IMR-90 (cell line): ENCODE measurements around the gene CEBPB. TPM values are rescaled to one million over a fixed set of nuclear protein-coding genes. Genes with fewer than 3 reads are reported as not detected.

Experiments used
- ATAC-seq: fragments of 200-7000 bp; cut with Tn5 transposase; 2 replicates; pipeline ENCODE4 v1.9.1; 2020; ENCODE audit warnings: low read depth, mild to moderate bottlenecking, moderate library complexity
- BruUV-seq: library from RNA; stranded (reverse); fragments of 400-500 nt; replicated peaks from 2 replicates; lab custom pipeline; 2021; lab: Mats Ljungman, UMichigan
- CTCF ChIA-PET: fragments of 300-600 bp; formaldehyde crosslinking; extraction: SDS; loops from one replicate; lab custom pipeline; 2021; ENCODE audit warnings: antibody characterized with exemption; lab: Yijun Ruan, JAX
- POLR2A ChIA-PET: fragments of 300-600 bp; sonication (Branson Sonifier 250); formaldehyde crosslinking; loops from one replicate; lab custom pipeline; 2022; ENCODE audit warnings: antibody characterized with exemption; ENCODE audit not compliant: unreplicated experiment; lab: Charles Lee
- DNase-seq: peaks from one replicate; pipeline ENCODE4 v3.0.0; 2013
- H2AFZ ChIP-seq: replicated peaks from 2 replicates; pipeline ENCODE3; 2013; ENCODE audit warnings: low read length, mild to moderate bottlenecking; ENCODE audit not compliant: poor library complexity
- H2AK5ac ChIP-seq: 2 replicates; pipeline ENCODE4 v1.6.1; 2013; ENCODE audit warnings: low read depth, low read length, inconsistent platforms
- H2AK9ac ChIP-seq: replicated peaks from 2 replicates; pipeline ENCODE3; 2013; ENCODE audit warnings: mild to moderate bottlenecking, low read depth, low read length, moderate library complexity; ENCODE audit not compliant: poor library complexity
- H2BK120ac ChIP-seq: 2 replicates; pipeline ENCODE4 v1.6.1; 2013; ENCODE audit warnings: low read depth, low read length, inconsistent platforms
- H2BK15ac ChIP-seq: 3 replicates; pipeline ENCODE4 v1.6.1; 2013; ENCODE audit warnings: low read depth, low read length, inconsistent platforms
- H2BK20ac ChIP-seq: 2 replicates; pipeline ENCODE4 v1.6.1; 2013; ENCODE audit warnings: low read depth, mild to moderate bottlenecking, inconsistent platforms, low read length, moderate library complexity
- H2BK5ac ChIP-seq: 2 replicates; pipeline ENCODE4 v1.6.1; 2013; ENCODE audit warnings: mild to moderate bottlenecking, low read depth, low read length, inconsistent platforms; ENCODE audit not compliant: poor library complexity, severe bottlenecking
- H3K14ac ChIP-seq: replicated peaks from 2 replicates; pipeline ENCODE4 v1.6.1; 2013; ENCODE audit warnings: low read depth, low read length, inconsistent platforms
- H3K18ac ChIP-seq: 2 replicates; pipeline ENCODE4 v1.6.1; 2013; ENCODE audit warnings: low read depth, low read length, control low read depth
- H3K23ac ChIP-seq: 2 replicates; pipeline ENCODE4 v1.6.1; 2013; ENCODE audit warnings: low read depth, low read length, inconsistent platforms
- H3K27ac ChIP-seq: 2 replicates; pipeline ENCODE4 v1.5.1; 2013; ENCODE audit warnings: mild to moderate bottlenecking, control low read depth, low read length; ENCODE audit not compliant: insufficient read depth
- H3K27me3 ChIP-seq: 2 replicates; pipeline ENCODE4 v1.6.1; 2013; ENCODE audit warnings: low read length; ENCODE audit not compliant: control insufficient read depth, insufficient read depth
- H3K36me3 ChIP-seq: 2 replicates; pipeline ENCODE4 v1.6.1; 2013; ENCODE audit warnings: low read length, mixed read lengths; ENCODE audit not compliant: control insufficient read depth, insufficient read depth
- H3K4ac ChIP-seq: 2 replicates; pipeline ENCODE4 v1.6.1; 2013; ENCODE audit warnings: low read depth, low read length, inconsistent platforms
- H3K4me1 ChIP-seq: 2 replicates; pipeline ENCODE4 v1.6.1; 2013; ENCODE audit warnings: low read length, mixed read lengths; ENCODE audit not compliant: control insufficient read depth, insufficient read depth
- H3K4me2 ChIP-seq: 2 replicates; pipeline ENCODE4 v1.6.1; 2013; ENCODE audit warnings: low read depth, mild to moderate bottlenecking, control low read depth, low read length, moderate library complexity
- H3K4me3 ChIP-seq: 2 replicates; pipeline ENCODE4 v1.5.1; 2013; ENCODE audit warnings: low read depth, mild to moderate bottlenecking, control low read depth, low read length, moderate library complexity; ENCODE audit not compliant: insufficient read depth
- H3K56ac ChIP-seq: 2 replicates; pipeline ENCODE4 v1.6.1; 2013; ENCODE audit warnings: low read length, inconsistent platforms; ENCODE audit not compliant: insufficient read depth; ENCODE audit errors: extremely low read depth
- H3K79me1 ChIP-seq, 2 experiments: 2 replicates each; pipeline ENCODE4 v1.6.1; 2013; ENCODE audit warnings: low read length in 2 of 2, inconsistent platforms in 1 of 2, low read depth in 1 of 2
- H3K9ac ChIP-seq: 2 replicates; pipeline ENCODE4 v1.6.1; 2013; ENCODE audit warnings: low read depth, low read length, control low read depth
- H3K9me1 ChIP-seq: 2 replicates; pipeline ENCODE4 v1.6.1; 2013; ENCODE audit warnings: low read length, inconsistent platforms; ENCODE audit not compliant: insufficient read depth
- H3K9me3 ChIP-seq: 2 replicates; pipeline ENCODE4 v1.6.1; 2013; ENCODE audit warnings: low read length; ENCODE audit not compliant: control insufficient read depth, insufficient read depth
- H4K20me1 ChIP-seq: 2 replicates; pipeline ENCODE4 v1.6.1; 2013; ENCODE audit warnings: low read length, inconsistent platforms; ENCODE audit not compliant: insufficient read depth
- H4K5ac ChIP-seq: 2 replicates; pipeline ENCODE4 v1.6.1; 2013; ENCODE audit warnings: mild to moderate bottlenecking, low read depth, low read length, control low read depth
- H4K8ac ChIP-seq, 2 experiments: 2 replicates each; pipeline ENCODE4 v1.6.1; 2013; ENCODE audit warnings: low read depth in 2 of 2, low read length in 2 of 2, control low read depth in 1 of 2, inconsistent platforms in 1 of 2
- H4K91ac ChIP-seq: 2 replicates; pipeline ENCODE4 v1.6.1; 2013; ENCODE audit warnings: low read depth, low read length, inconsistent platforms; ENCODE audit not compliant: insufficient read depth
- BHLHE40 ChIP-seq: fragments of 150-350 bp; IDR thresholded peaks from 2 replicates; pipeline ENCODE4 v1.6.1; 2016; ENCODE audit warnings: mild to moderate bottlenecking, low read depth, low read length
- CEBPB ChIP-seq: IDR thresholded peaks from 2 replicates; pipeline ENCODE4 v1.6.1; 2012; ENCODE audit warnings: low read depth, low read length, improper control_type of control experiment
- CHD1 ChIP-seq: IDR thresholded peaks from 2 replicates; pipeline ENCODE4 v1.6.1; 2012; ENCODE audit warnings: low read depth, low read length, improper control_type of control experiment
- FOS ChIP-seq: fragments of 150-350 bp; IDR thresholded peaks from 2 replicates; pipeline ENCODE4 v1.6.1; 2016; ENCODE audit warnings: low read depth, low read length
- MAFK ChIP-seq: IDR thresholded peaks from 2 replicates; pipeline ENCODE4 v1.6.1; 2012; ENCODE audit warnings: low read depth, low read length, improper control_type of control experiment
- MAZ ChIP-seq: IDR thresholded peaks from 2 replicates; pipeline ENCODE4 v1.6.1; 2012; ENCODE audit warnings: low read depth, mild to moderate bottlenecking, low read length, improper control_type of control experiment, moderate library complexity, borderline replicate concordance
- MXI1 ChIP-seq: IDR thresholded peaks from 2 replicates; pipeline ENCODE4 v1.6.1; 2012; ENCODE audit warnings: low read depth, mild to moderate bottlenecking, low read length, moderate library complexity, borderline replicate concordance
- NFE2L2 ChIP-seq: fragments of 150-350 bp; IDR thresholded peaks from 2 replicates; pipeline ENCODE4 v1.6.1; 2016; ENCODE audit warnings: low read depth, mild to moderate bottlenecking, low read length
- POLR2A ChIP-seq: IDR thresholded peaks from 2 replicates; pipeline ENCODE4 v1.6.1; 2012; ENCODE audit warnings: mild to moderate bottlenecking, low read depth, low read length
- RAD21 ChIP-seq: IDR thresholded peaks from 2 replicates; pipeline ENCODE4 v1.6.1; 2012; ENCODE audit warnings: low read length, improper control_type of control experiment
- RCOR1 ChIP-seq: IDR thresholded peaks from 2 replicates; pipeline ENCODE4 v1.6.1; 2012; ENCODE audit warnings: mild to moderate bottlenecking, low read length, improper control_type of control experiment; ENCODE audit not compliant: insufficient replicate concordance
- RFX5 ChIP-seq: IDR thresholded peaks from 2 replicates; pipeline ENCODE4 v1.8.0; 2012; ENCODE audit warnings: low read depth, mild to moderate bottlenecking, low read length, moderate library complexity
- SMC3 ChIP-seq: fragments of 150-350 bp; IDR thresholded peaks from 2 replicates; pipeline ENCODE4 v1.6.1; 2016; ENCODE audit warnings: low read depth, mild to moderate bottlenecking, antibody characterized with exemption, low read length, moderate library complexity
- WGBS, 2 experiments: methylation state at CpG; one replicate each; pipeline versions ENCODE4 v1.1.5 to v1.1.7; 2013; ENCODE audit warnings: missing lambda C conversion rate in 2 of 2; ENCODE audit not compliant: insufficient read length in 1 of 2; ENCODE audit errors: extremely low coverage in 2 of 2; 5-methylcytosine and 5-hydroxymethylcytosine counted together
- dilution Hi-C: fragments of 300-500 bp; cut with HindIII; formaldehyde crosslinking; loops from one replicate; pipeline ENCODE4 v1.14.3; 2018; ENCODE audit warnings: low sequenced_read_pairs; ENCODE audit not compliant: unreplicated experiment
- in situ Hi-C: fragments of 300-500 bp; cut with MboI; formaldehyde crosslinking; loops from 3 replicates; pipeline ENCODE4 v1.14.3; 2019; ENCODE audit warnings: low sequenced_read_pairs, inconsistent platforms, mixed read lengths
- intact Hi-C: fragments of 100-400 bp; cut with micrococcal nuclease; formaldehyde crosslinking; loops from 2 replicates; pipeline ENCODE4 v1.10.0; 2022
- polyA plus RNA-seq, 3 experiments: library from polyadenylated mRNA; depleted of rRNA; stranded (reverse); fragments of >200 nt; gene quantifications; 2 replicates each; pipeline ENCODE4 v1.2.3, GENCODE V29; 2012; ENCODE audit warnings: low replicate concordance in 1 of 3
- total RNA-seq: library from RNA; depleted of rRNA; stranded (reverse); fragments of >200 nt; gene quantifications from 2 replicates; pipeline ENCODE4 v1.2.3, GENCODE V29; 2012
- TF ChIP-seq, protein P1 (sequence below): conservative IDR thresholded peaks from 2 replicates; pipeline ENCODE4 v1.5.1; 2012; ENCODE audit warnings: mild to moderate bottlenecking, low read depth, low read length, improper control_type of control experiment
- TF ChIP-seq, protein P2 (sequence below): fragments of 150-350 bp; IDR thresholded peaks from 2 replicates; pipeline ENCODE4 v1.6.1; 2016; ENCODE audit warnings: low read depth, mild to moderate bottlenecking, low read length, moderate library complexity, borderline replicate concordance
- TF ChIP-seq, protein P3 (sequence below): fragments of 150-350 bp; IDR thresholded peaks from 2 replicates; pipeline ENCODE4 v1.6.1; 2017; ENCODE audit warnings: mild to moderate bottlenecking, antibody characterized with exemption, low read length, low read depth

The CEBPB gene
- total and polyA plus RNA-seq, 2 of the 4 experiments (the other 2 are of a cell fraction): 3.4 to 17.4 TPM

DNA sequence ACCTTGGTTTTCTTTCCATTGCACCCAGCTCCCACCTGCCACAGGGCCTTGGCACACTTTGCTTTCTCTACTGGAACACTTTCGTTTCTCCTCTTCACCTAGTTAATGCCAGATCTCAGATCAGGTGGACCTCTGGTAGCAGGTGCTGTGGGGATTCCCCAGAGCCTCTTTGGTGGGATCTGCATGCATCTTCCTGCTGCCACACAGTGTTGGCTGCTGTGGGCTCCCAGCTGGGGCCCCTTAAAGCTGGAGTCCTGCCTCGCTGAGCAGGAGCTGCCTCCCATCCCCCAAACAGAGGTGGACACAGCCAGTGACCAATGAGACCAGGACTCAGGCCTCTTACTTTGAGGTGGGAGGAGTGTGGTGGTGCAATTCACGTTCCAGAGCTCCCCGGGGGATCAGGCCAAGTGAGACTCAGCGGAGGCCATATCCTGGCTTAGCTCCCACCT is 28.4 kb downstream of the CEBPB start:
- H3K4me1 ChIP-seq: peaks cover 6% of the 10 kb centered on the region
- H2BK5ac ChIP-seq: no peak overlapping the region
- ChIA-PET CTCF (no interaction called here), POLR2A (no interaction called here)
- H2AFZ ChIP-seq: no peak overlapping the region
- H4K8ac ChIP-seq: no peak overlapping the region; a peak in 1 of 4 replicates
- no peak overlapping the region for H4K5ac ChIP-seq
- no TSS peak for BruUV-seq
- dilution Hi-C loops: no loop called here
- no peak overlapping the region for H3K9ac ChIP-seq
- no peak overlapping the region for H3K4me3 ChIP-seq
- no peak overlapping the region for H2BK20ac ChIP-seq
- peak overlapping the region; percentile 42; the same call in 1 of the 2 replicates for H2BK120ac ChIP-seq
- peak overlapping the region; percentile 58; the same call in 1 of the 3 replicates for H2BK15ac ChIP-seq
- H3K27me3 ChIP-seq: no peaks in the 10 kb centered on the region; the same call in 1 of the 2 replicates
- WGBS, 2 experiments: no CpG with 5 or more reads among the region's 5 CpGs
- H3K36me3 ChIP-seq: no peaks in the 10 kb centered on the region
- in situ Hi-C loops: no loop called here
- no peak overlapping the region for H3K27ac ChIP-seq
- ATAC-seq: no peak
- no peak overlapping the region for H4K91ac ChIP-seq
- peaks cover 4% of the 10 kb centered on the region; the same call in 1 of the 2 replicates for H3K9me3 ChIP-seq
- H3K79me1 ChIP-seq: peaks cover 0 to 4% of the 10 kb centered on the region in 2 experiments; a peak in 2 of 4 replicates
- intact Hi-C loops: no loop called here
- H3K23ac ChIP-seq: peak overlapping the region; percentile 53; the same call in 1 of the 2 replicates
- H4K20me1 ChIP-seq: no peaks in the 10 kb centered on the region
- peak overlapping the region; percentile 93 for H2AK5ac ChIP-seq
- H3K18ac ChIP-seq: no peak overlapping the region
- peaks cover 9% of the 10 kb centered on the region for H3K9me1 ChIP-seq
- H3K4me2 ChIP-seq: no peak overlapping the region
- peak overlapping the region; percentile 37; the same call in 1 of the 2 replicates for H3K4ac ChIP-seq
- TF ChIP-seq MAFK (no peak), FOS (no peak), MXI1 (no peak), NFE2L2 (no peak), SMC3 (no peak), BHLHE40 (no peak), POLR2A (no peak), RAD21 (no peak), RFX5 (no peak), MAZ (no peak), CEBPB (no peak), RCOR1 (no peak), CHD1 (no peak)
- TF ChIP-seq, protein P1, sequence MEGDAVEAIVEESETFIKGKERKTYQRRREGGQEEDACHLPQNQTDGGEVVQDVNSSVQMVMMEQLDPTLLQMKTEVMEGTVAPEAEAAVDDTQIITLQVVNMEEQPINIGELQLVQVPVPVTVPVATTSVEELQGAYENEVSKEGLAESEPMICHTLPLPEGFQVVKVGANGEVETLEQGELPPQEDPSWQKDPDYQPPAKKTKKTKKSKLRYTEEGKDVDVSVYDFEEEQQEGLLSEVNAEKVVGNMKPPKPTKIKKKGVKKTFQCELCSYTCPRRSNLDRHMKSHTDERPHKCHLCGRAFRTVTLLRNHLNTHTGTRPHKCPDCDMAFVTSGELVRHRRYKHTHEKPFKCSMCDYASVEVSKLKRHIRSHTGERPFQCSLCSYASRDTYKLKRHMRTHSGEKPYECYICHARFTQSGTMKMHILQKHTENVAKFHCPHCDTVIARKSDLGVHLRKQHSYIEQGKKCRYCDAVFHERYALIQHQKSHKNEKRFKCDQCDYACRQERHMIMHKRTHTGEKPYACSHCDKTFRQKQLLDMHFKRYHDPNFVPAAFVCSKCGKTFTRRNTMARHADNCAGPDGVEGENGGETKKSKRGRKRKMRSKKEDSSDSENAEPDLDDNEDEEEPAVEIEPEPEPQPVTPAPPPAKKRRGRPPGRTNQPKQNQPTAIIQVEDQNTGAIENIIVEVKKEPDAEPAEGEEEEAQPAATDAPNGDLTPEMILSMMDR: no peak
- TF ChIP-seq, protein P2, sequence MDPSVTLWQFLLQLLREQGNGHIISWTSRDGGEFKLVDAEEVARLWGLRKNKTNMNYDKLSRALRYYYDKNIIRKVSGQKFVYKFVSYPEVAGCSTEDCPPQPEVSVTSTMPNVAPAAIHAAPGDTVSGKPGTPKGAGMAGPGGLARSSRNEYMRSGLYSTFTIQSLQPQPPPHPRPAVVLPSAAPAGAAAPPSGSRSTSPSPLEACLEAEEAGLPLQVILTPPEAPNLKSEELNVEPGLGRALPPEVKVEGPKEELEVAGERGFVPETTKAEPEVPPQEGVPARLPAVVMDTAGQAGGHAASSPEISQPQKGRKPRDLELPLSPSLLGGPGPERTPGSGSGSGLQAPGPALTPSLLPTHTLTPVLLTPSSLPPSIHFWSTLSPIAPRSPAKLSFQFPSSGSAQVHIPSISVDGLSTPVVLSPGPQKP: no peak
- TF ChIP-seq, protein P3, sequence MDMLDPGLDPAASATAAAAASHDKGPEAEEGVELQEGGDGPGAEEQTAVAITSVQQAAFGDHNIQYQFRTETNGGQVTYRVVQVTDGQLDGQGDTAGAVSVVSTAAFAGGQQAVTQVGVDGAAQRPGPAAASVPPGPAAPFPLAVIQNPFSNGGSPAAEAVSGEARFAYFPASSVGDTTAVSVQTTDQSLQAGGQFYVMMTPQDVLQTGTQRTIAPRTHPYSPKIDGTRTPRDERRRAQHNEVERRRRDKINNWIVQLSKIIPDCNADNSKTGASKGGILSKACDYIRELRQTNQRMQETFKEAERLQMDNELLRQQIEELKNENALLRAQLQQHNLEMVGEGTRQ: no peak
- no peak overlapping the region for H3K56ac ChIP-seq
- H2AK9ac ChIP-seq: no peak overlapping the region
- peak overlapping the region; percentile 61; the same call in 1 of the 2 replicates for H3K14ac ChIP-seq
- no peak for DNase-seq
